Measurements from ENCODE around the gene TNXB. TPM values are rescaled to one million over a fixed set of nuclear protein-coding genes. Genes with fewer than 3 reads are reported as not detected.
A peak's percentile ranks its signal among the peaks of the same experiment; 100 is the strongest.

TNXB gene
- total RNA-seq, 1 experiment from 2014 or later, result 2.7 TPM

GRCh38 chr6:32087574-32088486, 21.3 kb downstream of the TNXB start:
- no peaks in the 10 kb centered on the region for H3K9me3 ChIP-seq
- intact Hi-C loops (cut with micrococcal nuclease; ENCODE audit: unreplicated experiment), result no loop called here
- no peaks in the 10 kb centered on the region for H3K27me3 Mint-ChIP-seq (ENCODE audit: insufficient read depth, unreplicated experiment)
- no TSS peak for BruUV-seq (replicated peaks)
- H3K4me3 ChIP-seq (ENCODE audit: low read depth, low read length), result no peak overlapping the region
- no peaks in the 10 kb centered on the region for H3K36me3 Mint-ChIP-seq (ENCODE audit: insufficient read depth, unreplicated experiment)
- no peaks in the 10 kb centered on the region for H3K36me3 ChIP-seq (ENCODE audit: control insufficient read depth, insufficient read depth, low read length)
- no peak for DNase-seq
- H3K4me1 ChIP-seq, result peaks cover 20% of the 10 kb centered on the region
- TF ChIP-seq CTCF (IDR thresholded peaks at IDR 0.05; ENCODE audit: insufficient read depth in 1 of 2, low read depth in 1 of 2, low read length in 1 of 2, severe bottlenecking in 1 of 2, unreplicated experiment in 1 of 2), result no peak
- no peak overlapping the region for H3K4me3 Mint-ChIP-seq (ENCODE audit: unreplicated experiment)
- no peaks in the 10 kb centered on the region for H3K9me3 Mint-ChIP-seq (ENCODE audit: unreplicated experiment)
- H3K27ac Mint-ChIP-seq (ENCODE audit: unreplicated experiment), result no peak overlapping the region
- no peaks in the 10 kb centered on the region; the same call in 1 of the 2 replicates for H3K27me3 ChIP-seq (replicated peaks; ENCODE audit: control insufficient read depth, insufficient read depth, low read length)
- ChIA-PET CTCF (no interaction called here), POLR2A (no interaction called here)
- H3K4me1 Mint-ChIP-seq (ENCODE audit: low read depth, unreplicated experiment), result peaks cover 34% of the 10 kb centered on the region

- Histone ChIP-seq H3K4me3 (ENCODE audit: low read depth, low read length) (no peak overlapping the region), H3K27me3 (replicated peaks; ENCODE audit: control insufficient read depth, insufficient read depth, low read length) (no peaks in the 10 kb centered on the region; the same call in 1 of the 2 replicates), H3K36me3 (ENCODE audit: control insufficient read depth, insufficient read depth, low read length) (no peaks in the 10 kb centered on the region), H3K9me3 (no peaks in the 10 kb centered on the region), H3K4me1 (peaks cover 24% of the 10 kb centered on the region)
- H3K27me3 Mint-ChIP-seq (ENCODE audit: insufficient read depth, unreplicated experiment), result no peaks in the 10 kb centered on the region
- BruUV-seq (replicated peaks), result no TSS peak
- no peak for TF ChIP-seq CTCF (IDR thresholded peaks at IDR 0.05; ENCODE audit: insufficient read depth in 1 of 2, low read depth in 1 of 2, low read length in 1 of 2, severe bottlenecking in 1 of 2, unreplicated experiment in 1 of 2)
- peaks cover 33% of the 10 kb centered on the region for H3K4me1 Mint-ChIP-seq (ENCODE audit: low read depth, unreplicated experiment)
- no peaks in the 10 kb centered on the region for H3K36me3 Mint-ChIP-seq (ENCODE audit: insufficient read depth, unreplicated experiment)
- ChIA-PET POLR2A (no interaction called here), CTCF (no interaction called here)
- intact Hi-C loops (cut with micrococcal nuclease; ENCODE audit: unreplicated experiment), result no loop called here
- DNase-seq, result no peak
- H3K27ac Mint-ChIP-seq (ENCODE audit: unreplicated experiment), result peak overlapping the region; percentile 85
- H3K9me3 Mint-ChIP-seq (ENCODE audit: unreplicated experiment), result no peaks in the 10 kb centered on the region
- no peak overlapping the region for H3K4me3 Mint-ChIP-seq (ENCODE audit: unreplicated experiment)
Observed at GRCh38 chr6:32086661-32087573, 22.2 kb downstream of the TNXB start.

GRCh38 chr6:32085759-32086459, 23.2 kb downstream of the TNXB start:
- Mint-ChIP-seq H3K4me1 (ENCODE audit: low read depth, unreplicated experiment) (peaks cover 33% of the 10 kb centered on the region), H3K36me3 (ENCODE audit: insufficient read depth, unreplicated experiment) (no peaks in the 10 kb centered on the region), H3K27ac (ENCODE audit: unreplicated experiment) (peak overlapping the region; percentile 85), H3K4me3 (ENCODE audit: unreplicated experiment) (no peak overlapping the region), H3K9me3 (ENCODE audit: unreplicated experiment) (no peaks in the 10 kb centered on the region), H3K27me3 (ENCODE audit: insufficient read depth, unreplicated experiment) (no peaks in the 10 kb centered on the region)
- intact Hi-C loops (cut with micrococcal nuclease; ENCODE audit: unreplicated experiment), result no loop called here
- Histone ChIP-seq H3K9me3 (no peaks in the 10 kb centered on the region), H3K36me3 (ENCODE audit: control insufficient read depth, insufficient read depth, low read length) (no peaks in the 10 kb centered on the region), H3K4me1 (peaks cover 24% of the 10 kb centered on the region), H3K27me3 (replicated peaks; ENCODE audit: control insufficient read depth, insufficient read depth, low read length) (no peaks in the 10 kb centered on the region; the same call in 1 of the 2 replicates), H3K4me3 (ENCODE audit: low read depth, low read length) (no peak overlapping the region)
- no TSS peak for BruUV-seq (replicated peaks)
- ChIA-PET CTCF (no interaction called here), POLR2A (no interaction called here)
- TF ChIP-seq CTCF (IDR thresholded peaks at IDR 0.05; ENCODE audit: insufficient read depth in 1 of 2, low read depth in 1 of 2, low read length in 1 of 2, severe bottlenecking in 1 of 2, unreplicated experiment in 1 of 2), result no peak
- DNase-seq, result peak; percentile 64 to 70

Measured in Caco-2 (cell line).